C4-2B (cell line): ENCODE results near the gene DRGX.

Experiments used
- ZFX ChIP-seq: fragments of 450-650 bp; IDR thresholded peaks from 2 replicates; pipeline ENCODE4 v1.6.1; 2017
- TF ChIP-seq, protein P1 (sequence below): fragments of 450-650 bp; conservative IDR thresholded peaks from 2 replicates; pipeline ENCODE4 v1.5.1; 2017; ENCODE audit warnings: mild to moderate bottlenecking

DNA sequence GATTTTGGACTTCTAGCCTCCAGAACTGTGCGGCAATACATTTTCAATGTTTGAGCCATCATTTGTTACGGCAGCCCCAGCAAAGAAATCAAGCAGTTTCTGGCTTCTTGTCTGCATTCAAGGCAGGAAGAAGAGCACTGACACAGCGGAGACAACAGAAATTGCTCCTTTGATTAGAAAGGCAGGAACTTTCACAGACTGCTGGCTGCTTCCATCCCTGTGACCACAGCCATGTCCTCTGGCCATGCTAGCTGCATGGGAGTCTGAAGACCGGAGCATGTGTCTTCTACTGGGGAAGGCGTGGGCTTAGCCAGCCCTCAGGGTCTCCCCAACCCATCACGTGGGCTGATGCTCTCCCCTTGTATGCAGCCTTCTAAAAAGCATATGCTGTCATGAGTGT lies 77.9 kb downstream of the DRGX start:
- TF ChIP-seq, protein P1, sequence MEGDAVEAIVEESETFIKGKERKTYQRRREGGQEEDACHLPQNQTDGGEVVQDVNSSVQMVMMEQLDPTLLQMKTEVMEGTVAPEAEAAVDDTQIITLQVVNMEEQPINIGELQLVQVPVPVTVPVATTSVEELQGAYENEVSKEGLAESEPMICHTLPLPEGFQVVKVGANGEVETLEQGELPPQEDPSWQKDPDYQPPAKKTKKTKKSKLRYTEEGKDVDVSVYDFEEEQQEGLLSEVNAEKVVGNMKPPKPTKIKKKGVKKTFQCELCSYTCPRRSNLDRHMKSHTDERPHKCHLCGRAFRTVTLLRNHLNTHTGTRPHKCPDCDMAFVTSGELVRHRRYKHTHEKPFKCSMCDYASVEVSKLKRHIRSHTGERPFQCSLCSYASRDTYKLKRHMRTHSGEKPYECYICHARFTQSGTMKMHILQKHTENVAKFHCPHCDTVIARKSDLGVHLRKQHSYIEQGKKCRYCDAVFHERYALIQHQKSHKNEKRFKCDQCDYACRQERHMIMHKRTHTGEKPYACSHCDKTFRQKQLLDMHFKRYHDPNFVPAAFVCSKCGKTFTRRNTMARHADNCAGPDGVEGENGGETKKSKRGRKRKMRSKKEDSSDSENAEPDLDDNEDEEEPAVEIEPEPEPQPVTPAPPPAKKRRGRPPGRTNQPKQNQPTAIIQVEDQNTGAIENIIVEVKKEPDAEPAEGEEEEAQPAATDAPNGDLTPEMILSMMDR: no peak
- no peak for TF ChIP-seq ZFX
